ENCODE measurements around the gene ITPR2. TPM values are rescaled to one million over a fixed set of nuclear protein-coding genes. Genes with fewer than 3 reads are reported as not detected.

The ITPR2 gene
- total RNA-seq, 1 donor from 2014 or later = 16.7 TPM

DNA sequence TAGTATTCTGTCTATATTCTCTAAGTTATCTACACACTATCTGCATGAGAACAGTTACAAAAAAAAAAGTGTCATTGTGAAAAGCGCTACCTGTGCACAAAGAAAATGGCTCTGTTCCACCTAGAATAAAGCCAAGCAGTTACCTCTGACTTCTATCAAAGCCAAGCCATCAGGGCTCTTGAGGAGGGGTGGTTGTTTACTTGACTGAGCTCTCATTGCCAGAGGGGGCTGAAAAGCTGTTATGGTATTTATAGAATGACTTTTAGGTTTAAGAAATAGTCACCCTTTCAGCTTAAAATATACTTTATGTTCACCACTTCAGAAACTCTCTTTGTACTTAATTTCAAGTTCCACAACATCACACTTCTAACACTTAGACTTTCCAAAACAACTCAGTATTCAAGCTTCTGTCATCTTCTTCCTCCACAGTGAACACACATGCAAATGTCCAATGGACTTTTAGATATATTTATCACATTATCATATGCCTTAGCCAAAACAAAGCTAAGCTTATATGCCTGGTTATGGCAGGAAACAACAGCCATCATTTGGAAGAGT lies 7.5 kb downstream of the ITPR2 start:
- no peaks in the 10 kb centered on the region for H3K27me3 Mint-ChIP-seq (ENCODE audit: low read depth)
- TF ChIP-seq, protein P1, sequence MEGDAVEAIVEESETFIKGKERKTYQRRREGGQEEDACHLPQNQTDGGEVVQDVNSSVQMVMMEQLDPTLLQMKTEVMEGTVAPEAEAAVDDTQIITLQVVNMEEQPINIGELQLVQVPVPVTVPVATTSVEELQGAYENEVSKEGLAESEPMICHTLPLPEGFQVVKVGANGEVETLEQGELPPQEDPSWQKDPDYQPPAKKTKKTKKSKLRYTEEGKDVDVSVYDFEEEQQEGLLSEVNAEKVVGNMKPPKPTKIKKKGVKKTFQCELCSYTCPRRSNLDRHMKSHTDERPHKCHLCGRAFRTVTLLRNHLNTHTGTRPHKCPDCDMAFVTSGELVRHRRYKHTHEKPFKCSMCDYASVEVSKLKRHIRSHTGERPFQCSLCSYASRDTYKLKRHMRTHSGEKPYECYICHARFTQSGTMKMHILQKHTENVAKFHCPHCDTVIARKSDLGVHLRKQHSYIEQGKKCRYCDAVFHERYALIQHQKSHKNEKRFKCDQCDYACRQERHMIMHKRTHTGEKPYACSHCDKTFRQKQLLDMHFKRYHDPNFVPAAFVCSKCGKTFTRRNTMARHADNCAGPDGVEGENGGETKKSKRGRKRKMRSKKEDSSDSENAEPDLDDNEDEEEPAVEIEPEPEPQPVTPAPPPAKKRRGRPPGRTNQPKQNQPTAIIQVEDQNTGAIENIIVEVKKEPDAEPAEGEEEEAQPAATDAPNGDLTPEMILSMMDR (conservative IDR thresholded peaks at IDR 0.05) = no peak
- H3K36me3 Mint-ChIP-seq (ENCODE audit: low read depth) = no peaks in the 10 kb centered on the region
- no peaks in the 10 kb centered on the region for H3K9me3 Mint-ChIP-seq
- no peak overlapping the region for H3K27ac Mint-ChIP-seq (ENCODE audit: unreplicated experiment)
- DNase-seq (ENCODE audit: low read depth, low spot score) = no peak
- H3K4me3 Mint-ChIP-seq = no peak overlapping the region
- peaks cover 21% of the 10 kb centered on the region for H3K4me1 Mint-ChIP-seq

DNA sequence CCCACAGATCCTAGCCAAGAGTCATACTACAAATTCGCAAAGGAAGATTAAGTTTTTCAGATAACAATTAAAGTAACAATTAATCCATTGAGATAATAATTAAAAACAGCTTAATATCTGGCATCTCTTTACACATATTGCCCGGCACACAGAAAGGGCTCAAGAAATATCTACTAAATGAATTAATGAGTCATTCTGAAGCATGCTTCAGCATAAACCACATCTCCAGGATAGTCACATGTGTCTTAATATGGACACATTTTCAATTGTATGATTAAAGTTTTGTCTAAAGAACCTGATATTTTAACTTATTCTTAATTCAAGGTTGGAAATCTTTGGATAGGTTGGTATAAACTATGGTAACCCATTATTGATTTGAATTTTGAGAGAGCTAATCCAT lies 9.6 kb downstream of the ITPR2 start:
- H3K36me3 Mint-ChIP-seq (ENCODE audit: low read depth) = no peaks in the 10 kb centered on the region
- H3K27ac Mint-ChIP-seq (ENCODE audit: unreplicated experiment) = no peak overlapping the region
- TF ChIP-seq, protein P1 (conservative IDR thresholded peaks at IDR 0.05) = no peak
- H3K9me3 Mint-ChIP-seq = no peaks in the 10 kb centered on the region
- no peak for DNase-seq (ENCODE audit: low read depth, low spot score)
- peaks cover 28% of the 10 kb centered on the region for H3K4me1 Mint-ChIP-seq
- no peak overlapping the region for H3K4me3 Mint-ChIP-seq
- no peaks in the 10 kb centered on the region for H3K27me3 Mint-ChIP-seq (ENCODE audit: low read depth)

DNA sequence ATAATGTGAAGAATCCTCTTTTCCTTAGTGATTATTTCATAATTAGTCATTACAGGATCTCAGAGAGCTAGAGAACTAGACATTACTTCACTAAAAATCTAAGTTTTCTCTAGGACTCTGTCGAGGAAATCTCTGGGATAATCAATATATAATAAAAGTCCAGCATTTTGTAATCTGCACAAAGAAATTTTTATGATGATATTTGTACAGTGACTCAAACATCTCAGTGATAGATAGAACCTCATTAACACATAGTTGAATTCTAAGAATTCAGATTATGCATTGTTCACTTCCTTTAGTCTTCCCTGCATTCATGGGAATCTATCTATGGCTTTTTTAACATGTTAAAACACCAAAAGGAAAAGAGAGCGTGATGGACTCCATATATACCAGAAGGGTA lies 11.0 kb downstream of the ITPR2 start:
- TF ChIP-seq, protein P1 (conservative IDR thresholded peaks at IDR 0.05) = no peak
- DNase-seq (ENCODE audit: low read depth, low spot score) = no peak
- Mint-ChIP-seq H3K27me3 (ENCODE audit: low read depth) (no peaks in the 10 kb centered on the region), H3K4me1 (peaks cover 36% of the 10 kb centered on the region), H3K36me3 (ENCODE audit: low read depth) (no peaks in the 10 kb centered on the region), H3K9me3 (no peaks in the 10 kb centered on the region), H3K4me3 (no peak overlapping the region), H3K27ac (ENCODE audit: unreplicated experiment) (no peak overlapping the region)

DNA sequence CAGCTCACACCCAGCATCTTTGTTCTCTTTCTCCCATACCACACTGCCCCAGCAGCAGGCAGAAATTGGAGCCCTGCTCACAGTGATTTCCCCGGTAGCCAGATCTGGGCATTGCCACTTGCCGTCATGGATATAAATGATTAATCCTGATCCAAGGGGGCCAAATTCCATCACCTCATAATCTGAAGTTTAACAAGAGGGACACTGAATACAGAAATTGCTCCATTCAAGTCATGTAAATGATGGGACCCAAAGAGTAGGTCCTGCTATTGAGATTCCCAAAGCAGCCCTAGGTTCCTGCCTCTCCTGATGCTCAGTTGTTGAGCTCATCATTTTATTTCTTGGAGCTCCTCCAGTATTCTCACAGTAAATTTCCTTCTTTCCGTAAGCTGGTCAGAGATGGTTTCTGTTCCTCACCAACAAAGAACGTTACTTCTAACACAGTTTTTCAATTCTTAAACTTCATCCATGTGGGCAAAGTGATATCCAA lies 11.7 kb downstream of the ITPR2 start:
- no peak overlapping the region for H3K27ac Mint-ChIP-seq (ENCODE audit: unreplicated experiment)
- H3K9me3 Mint-ChIP-seq = no peaks in the 10 kb centered on the region
- TF ChIP-seq, protein P1 (conservative IDR thresholded peaks at IDR 0.05) = no peak
- H3K4me3 Mint-ChIP-seq = no peak overlapping the region
- no peaks in the 10 kb centered on the region for H3K36me3 Mint-ChIP-seq (ENCODE audit: low read depth)
- no peaks in the 10 kb centered on the region for H3K27me3 Mint-ChIP-seq (ENCODE audit: low read depth)
- H3K4me1 Mint-ChIP-seq = peaks cover 43% of the 10 kb centered on the region
- no peak for DNase-seq (ENCODE audit: low read depth, low spot score)

DNA sequence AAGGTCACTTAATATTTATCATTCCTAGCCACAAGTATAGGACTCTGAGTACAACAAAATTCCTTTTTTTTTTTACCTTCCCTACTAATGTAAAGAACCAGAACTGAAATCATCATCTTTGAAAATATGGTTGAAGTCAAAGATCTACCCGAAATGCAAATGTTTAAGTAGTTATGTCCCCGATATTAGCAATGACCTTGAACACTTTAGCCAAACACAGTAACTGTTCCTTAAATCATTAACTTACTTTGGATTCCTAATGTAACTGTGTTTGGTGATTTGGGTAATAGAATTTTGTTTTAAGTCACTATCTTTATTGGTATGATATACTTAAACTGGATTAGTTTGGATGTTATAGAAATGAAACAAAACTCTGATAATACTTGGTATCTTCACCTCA lies 14.4 kb downstream of the ITPR2 start:
- TF ChIP-seq, protein P1 (conservative IDR thresholded peaks at IDR 0.05) = no peak
- DNase-seq (ENCODE audit: low read depth, low spot score) = no peak
- no peaks in the 10 kb centered on the region for H3K27me3 Mint-ChIP-seq (ENCODE audit: low read depth)
- no peaks in the 10 kb centered on the region for H3K9me3 Mint-ChIP-seq
- no peak overlapping the region for H3K4me3 Mint-ChIP-seq
- peak overlapping the region; percentile 9 for H3K27ac Mint-ChIP-seq (ENCODE audit: unreplicated experiment)
- peaks cover 38% of the 10 kb centered on the region for H3K4me1 Mint-ChIP-seq
- no peaks in the 10 kb centered on the region for H3K36me3 Mint-ChIP-seq (ENCODE audit: low read depth)
